H1 (cell line): ENCODE data around the gene KDELR1. TPM values are rescaled to one million over a fixed set of nuclear protein-coding genes. Genes with fewer than 3 reads are reported as not detected.

ENCODE experiments used
- ASH2L ChIP-seq: fragments of 200-600, 300-600 bp; sonication (generic); IDR thresholded peaks from one replicate; pipeline ENCODE4 v1.7.1; 2017; ENCODE audit warnings: low read length
- BACH1 ChIP-seq: IDR thresholded peaks from 2 replicates; pipeline ENCODE4 v1.6.1; 2012; ENCODE audit warnings: low read length, improper control_type of control experiment
- CEBPB ChIP-seq: IDR thresholded peaks from 2 replicates; pipeline ENCODE4 v1.6.1; 2012; ENCODE audit warnings: low read depth, low read length
- EP300 ChIP-seq, 2 experiments: IDR thresholded peaks; 1 replicate in 1 of 2; 2 replicates in 1 of 2; pipeline ENCODE4 v1.6.1; 2011 to 2012; ENCODE audit warnings: low read depth in 2 of 2, low read length in 2 of 2, mild to moderate bottlenecking in 2 of 2, borderline replicate concordance in 1 of 2, inconsistent platforms in 1 of 2, moderate library complexity in 1 of 2
- EZH2 ChIP-seq: fragments of 200-600 bp; sonication (generic); IDR thresholded peaks from 2 replicates; pipeline ENCODE4 v1.7.1; 2012; ENCODE audit warnings: low read depth, mild to moderate bottlenecking, moderate library complexity, low read length, inconsistent platforms; ENCODE audit not compliant: severe bottlenecking
- GABPA ChIP-seq: IDR thresholded peaks from 2 replicates; pipeline ENCODE4 v1.6.1; 2011; ENCODE audit warnings: mild to moderate bottlenecking, low read length, moderate library complexity, borderline replicate concordance; ENCODE audit not compliant: insufficient read depth
- KDM1A ChIP-seq: fragments of 200-600, 300-600 bp; sonication (generic); IDR thresholded peaks from 2 replicates; pipeline ENCODE4 v1.7.1; 2016; ENCODE audit warnings: mild to moderate bottlenecking, low read length, borderline replicate concordance
- KDM4A ChIP-seq: IDR thresholded peaks from one replicate; pipeline ENCODE4 v1.7.1; 2012; ENCODE audit warnings: low read depth, mild to moderate bottlenecking, moderate library complexity, low read length, inconsistent platforms; ENCODE audit not compliant: severe bottlenecking
- NRF1 ChIP-seq: IDR thresholded peaks from 2 replicates; pipeline ENCODE4 v1.6.1; 2011; ENCODE audit warnings: mild to moderate bottlenecking, low read depth, low read length, improper control_type of control experiment
- PHF8 ChIP-seq: fragments of 200-600 bp; sonication (generic); conservative IDR thresholded peaks from 2 replicates; pipeline ENCODE4 v1.7.1; 2012; ENCODE audit warnings: low read depth, mild to moderate bottlenecking, inconsistent platforms, low read length, moderate library complexity
- POLR2AphosphoS5 ChIP-seq: IDR thresholded peaks from 2 replicates; pipeline ENCODE4 v1.6.1; 2011; ENCODE audit warnings: low read depth, low read length
- RBBP5 ChIP-seq: IDR thresholded peaks from 2 replicates; pipeline ENCODE4 v1.7.1; 2012; ENCODE audit warnings: low read depth, mild to moderate bottlenecking, inconsistent platforms, low read length, moderate library complexity, borderline replicate concordance
- RFX5 ChIP-seq: IDR thresholded peaks from 2 replicates; pipeline ENCODE4 v1.6.1; 2011; ENCODE audit warnings: low read depth, low read length, improper control_type of control experiment, borderline replicate concordance
- SIN3A ChIP-seq, 2 experiments: IDR thresholded peaks in 1 of 2; conservative IDR thresholded peaks in 1 of 2; 2 replicates each; pipeline ENCODE4 v1.6.1; 2011 to 2012; ENCODE audit warnings: low read length in 2 of 2, improper control_type of control experiment in 1 of 2, low read depth in 1 of 2, mild to moderate bottlenecking in 1 of 2
- SIRT6 ChIP-seq: IDR thresholded peaks from one replicate; pipeline ENCODE4 v1.7.1; 2012; ENCODE audit warnings: low read length, inconsistent platforms
- SP1 ChIP-seq: IDR thresholded peaks from 2 replicates; pipeline ENCODE4 v1.6.1; 2011; ENCODE audit warnings: low read depth, low read length
- SP4 ChIP-seq: IDR thresholded peaks from 2 replicates; pipeline ENCODE4 v1.6.1; 2012; ENCODE audit warnings: low read length, inconsistent platforms
- polyA plus RNA-seq, 7 experiments: library from polyadenylated mRNA; depleted of rRNA in 3 of 7; stranded (reverse) in 5 of 7; unstranded in 2 of 7; fragments of >200 nt in 5 of 7; fragments of 200-250 nt in 2 of 7; gene quantifications; 1 replicate in 5 of 7; 2 replicates in 1 of 7; 4 replicates in 1 of 7; pipeline versions ENCODE4 v1.2.1 to v1.2.3, GENCODE V29; 2011 to 2013; ENCODE audit warnings: missing spikeins in 2 of 7, mixed read lengths in 2 of 7
- total RNA-seq: library from RNA; stranded (reverse); fragmentation: NEBNext Ultra II Directional; extraction: Animal tissue kit (Norgen Biotek cat#: 25700); gene quantifications from 2 replicates; pipeline ENCODE4 v1.2.1, GENCODE V29; 2021
- TF ChIP-seq, protein P1 (sequence below), 3 experiments: IDR thresholded peaks; 1 replicate in 2 of 3; 2 replicates in 1 of 3; pipeline versions ENCODE4 v1.5.1 to v1.6.1; 2011; ENCODE audit warnings: low read length in 3 of 3, mild to moderate bottlenecking in 3 of 3, inconsistent platforms in 2 of 3, low read depth in 1 of 3, moderate library complexity in 1 of 3; ENCODE audit not compliant: insufficient read depth in 1 of 3; ENCODE audit errors: control extremely low read depth in 1 of 3
- TF ChIP-seq, protein P2 (sequence below): IDR thresholded peaks from 2 replicates; pipeline ENCODE4 v1.6.1; 2011; ENCODE audit warnings: low read depth, mild to moderate bottlenecking, low read length; ENCODE audit not compliant: insufficient read depth
- TF ChIP-seq, protein P3 (sequence below): IDR thresholded peaks from 2 replicates; pipeline ENCODE4 v1.6.1; 2012; ENCODE audit warnings: inconsistent platforms

Gene KDELR1
- total and polyA plus RNA-seq, 2 of the 8 experiments (the other 6 are each of a cell fraction or from before 2014, with no cell fraction given) = 225 to 231 TPM

- no peak for TF ChIP-seq EP300 (IDR thresholded peaks at IDR 0.05; ENCODE audit: borderline replicate concordance in 1 of 2, low read depth in 2 of 2, low read length in 2 of 2)
- no peak for TF ChIP-seq BACH1
- TF ChIP-seq SP4 = no peak
- TF ChIP-seq KDM4A = no peak
- no peak for TF ChIP-seq EZH2
- TF ChIP-seq, protein P1, sequence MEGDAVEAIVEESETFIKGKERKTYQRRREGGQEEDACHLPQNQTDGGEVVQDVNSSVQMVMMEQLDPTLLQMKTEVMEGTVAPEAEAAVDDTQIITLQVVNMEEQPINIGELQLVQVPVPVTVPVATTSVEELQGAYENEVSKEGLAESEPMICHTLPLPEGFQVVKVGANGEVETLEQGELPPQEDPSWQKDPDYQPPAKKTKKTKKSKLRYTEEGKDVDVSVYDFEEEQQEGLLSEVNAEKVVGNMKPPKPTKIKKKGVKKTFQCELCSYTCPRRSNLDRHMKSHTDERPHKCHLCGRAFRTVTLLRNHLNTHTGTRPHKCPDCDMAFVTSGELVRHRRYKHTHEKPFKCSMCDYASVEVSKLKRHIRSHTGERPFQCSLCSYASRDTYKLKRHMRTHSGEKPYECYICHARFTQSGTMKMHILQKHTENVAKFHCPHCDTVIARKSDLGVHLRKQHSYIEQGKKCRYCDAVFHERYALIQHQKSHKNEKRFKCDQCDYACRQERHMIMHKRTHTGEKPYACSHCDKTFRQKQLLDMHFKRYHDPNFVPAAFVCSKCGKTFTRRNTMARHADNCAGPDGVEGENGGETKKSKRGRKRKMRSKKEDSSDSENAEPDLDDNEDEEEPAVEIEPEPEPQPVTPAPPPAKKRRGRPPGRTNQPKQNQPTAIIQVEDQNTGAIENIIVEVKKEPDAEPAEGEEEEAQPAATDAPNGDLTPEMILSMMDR (IDR thresholded peaks at IDR 0.05; ENCODE audit: control extremely low read depth in 1 of 3, insufficient read depth in 1 of 3, low read depth in 1 of 3, low read length in 3 of 3) = no peak
- no peak for TF ChIP-seq RFX5
- TF ChIP-seq, protein P2, sequence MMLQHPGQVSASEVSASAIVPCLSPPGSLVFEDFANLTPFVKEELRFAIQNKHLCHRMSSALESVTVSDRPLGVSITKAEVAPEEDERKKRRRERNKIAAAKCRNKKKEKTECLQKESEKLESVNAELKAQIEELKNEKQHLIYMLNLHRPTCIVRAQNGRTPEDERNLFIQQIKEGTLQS = no peak
- TF ChIP-seq GABPA = no peak
- TF ChIP-seq RBBP5 = no peak
- TF ChIP-seq PHF8 = peak; percentile 54
- TF ChIP-seq SIRT6 = no peak
- no peak for TF ChIP-seq CEBPB
- TF ChIP-seq POLR2AphosphoS5 = no peak
- TF ChIP-seq, protein P3, sequence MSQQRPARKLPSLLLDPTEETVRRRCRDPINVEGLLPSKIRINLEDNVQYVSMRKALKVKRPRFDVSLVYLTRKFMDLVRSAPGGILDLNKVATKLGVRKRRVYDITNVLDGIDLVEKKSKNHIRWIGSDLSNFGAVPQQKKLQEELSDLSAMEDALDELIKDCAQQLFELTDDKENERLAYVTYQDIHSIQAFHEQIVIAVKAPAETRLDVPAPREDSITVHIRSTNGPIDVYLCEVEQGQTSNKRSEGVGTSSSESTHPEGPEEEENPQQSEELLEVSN = peak; percentile 51; the same call in 1 of the 2 replicates
- peak; percentile 58; the same call in 1 of the 2 replicates for TF ChIP-seq SP1
- TF ChIP-seq ASH2L = no peak
- 0 out of 2 replicates have a peak, but pooled peaks have one; percentile 35 for TF ChIP-seq KDM1A
- no peak for TF ChIP-seq NRF1
- peak in 1 of 2 experiments; percentile 90; a peak in 2 of 4 replicates for TF ChIP-seq SIN3A (conservative IDR thresholded peaks at IDR 0.05 in 1 of 2, IDR thresholded peaks at IDR 0.05 in 1 of 2; ENCODE audit: low read depth in 1 of 2, low read length in 2 of 2)
These were observed 28.4 kb downstream of the KDELR1 start (continued) for GRCh38 chr19:48362716-48363499.
